GM19438 (cell line): ENCODE data around the gene FUT1.
"Not testable (repeated sequence)": the region's sequence is repeated elsewhere in the genome, so short reads cannot be mapped to it uniquely, and the experiment has no call there.

Source experiments
- ATAC-seq: cut with Tn5 transposase; IDR thresholded peaks from one replicate; pipeline ENCODE4 v1.9.1; 2021; ENCODE audit warnings: low read depth; ENCODE audit not compliant: unreplicated experiment

The FUT1 gene

GRCh38 chr19:48768994-48769713 is 16.7 kb upstream of the FUT1 start:
- no peak for ATAC-seq

GRCh38 chr19:48768171-48768753 is 15.8 kb upstream of the FUT1 start:
- ATAC-seq = not testable (repeated sequence)

- ATAC-seq = not testable (repeated sequence)
These were observed 13.4 kb upstream of the FUT1 start for GRCh38 chr19:48765816-48766215.

DNA sequence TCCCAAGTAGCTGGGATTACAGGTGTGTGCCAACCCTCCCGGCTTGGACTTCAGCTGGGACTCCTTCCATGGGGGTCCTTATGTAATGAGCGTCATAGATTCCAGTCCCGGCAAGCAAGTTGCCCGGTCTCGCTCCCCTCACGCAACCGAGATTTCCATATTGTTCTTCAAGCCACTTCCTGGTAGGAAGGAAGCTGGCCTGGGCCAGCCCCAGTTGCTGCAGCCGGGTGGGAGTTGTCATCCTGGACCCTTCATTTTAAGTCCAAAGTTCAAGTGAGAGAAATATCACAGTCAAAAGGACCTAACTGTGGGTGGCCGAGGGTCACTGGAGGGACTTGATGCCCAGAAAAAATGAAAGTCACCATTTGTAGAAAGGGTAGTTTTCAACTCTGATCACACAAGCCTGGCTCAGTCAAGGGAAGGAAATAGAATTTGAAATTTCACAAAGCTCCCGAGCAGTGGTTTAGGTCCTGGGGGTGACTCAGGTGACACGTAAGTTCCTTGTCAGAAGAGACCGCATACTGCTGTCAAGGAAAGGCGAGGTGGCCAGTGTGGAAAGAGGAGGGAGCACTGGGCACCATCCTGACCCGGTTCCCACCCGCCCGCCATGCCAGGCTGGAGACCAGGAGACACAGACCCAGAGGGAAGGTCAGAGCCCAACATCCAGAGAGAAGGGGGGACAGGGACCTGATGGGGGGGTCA is 8.2 kb upstream of the FUT1 start:
- no peak for ATAC-seq

- ATAC-seq = no peak
These were observed 5.3 kb upstream of the FUT1 start for GRCh38 chr19:48757741-48758144.

DNA sequence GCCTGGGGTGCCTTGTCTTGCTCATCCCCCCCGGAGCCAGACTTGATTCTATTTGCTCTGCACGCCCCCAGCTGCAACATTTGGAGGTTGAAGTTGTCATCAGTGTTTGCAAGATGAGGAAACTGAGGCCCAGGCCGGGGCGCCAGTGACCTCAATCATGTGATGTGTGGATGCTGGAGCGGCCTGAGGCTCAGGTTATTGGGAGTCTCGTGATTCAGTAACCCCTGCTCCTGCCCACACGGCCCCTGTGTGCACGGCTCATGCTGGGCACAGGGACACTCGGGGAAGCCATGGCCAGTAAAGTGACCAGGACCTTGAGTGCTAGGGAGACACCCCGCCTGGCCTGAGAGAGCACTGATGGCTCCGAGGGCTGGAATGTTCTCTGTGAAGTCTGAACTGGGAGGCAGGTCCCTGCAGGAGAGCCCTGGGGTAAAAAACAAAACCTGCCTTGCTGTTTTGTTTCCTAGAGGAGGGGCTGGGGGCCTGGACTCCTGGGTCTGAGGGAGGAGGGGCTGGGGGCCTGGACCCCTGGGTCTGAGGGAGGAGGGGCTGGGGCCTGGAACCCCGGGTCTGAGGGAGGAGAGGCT is 4.7 kb upstream of the FUT1 start:
- ATAC-seq = no peak

- no peak for ATAC-seq
These were observed 4.2 kb upstream of the FUT1 start for GRCh38 chr19:48756686-48757085.

DNA sequence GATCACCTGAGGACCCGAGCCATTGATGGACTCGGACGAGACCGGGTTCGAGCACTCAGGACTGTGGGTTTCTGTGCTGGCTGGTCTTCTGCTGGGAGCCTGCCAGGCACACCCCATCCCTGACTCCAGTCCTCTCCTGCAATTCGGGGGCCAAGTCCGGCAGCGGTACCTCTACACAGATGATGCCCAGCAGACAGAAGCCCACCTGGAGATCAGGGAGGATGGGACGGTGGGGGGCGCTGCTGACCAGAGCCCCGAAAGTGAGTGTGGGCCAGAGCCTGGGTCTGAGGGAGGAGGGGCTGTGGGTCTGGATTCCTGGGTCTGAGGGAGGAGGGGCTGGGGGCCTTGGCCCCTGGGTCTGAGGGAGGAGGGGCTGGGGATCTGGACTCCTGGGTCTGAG is 3.8 kb upstream of the FUT1 start:
- no peak for ATAC-seq

GRCh38 chr19:48755787-48756186 is 3.3 kb upstream of the FUT1 start:
- ATAC-seq = no peak

DNA sequence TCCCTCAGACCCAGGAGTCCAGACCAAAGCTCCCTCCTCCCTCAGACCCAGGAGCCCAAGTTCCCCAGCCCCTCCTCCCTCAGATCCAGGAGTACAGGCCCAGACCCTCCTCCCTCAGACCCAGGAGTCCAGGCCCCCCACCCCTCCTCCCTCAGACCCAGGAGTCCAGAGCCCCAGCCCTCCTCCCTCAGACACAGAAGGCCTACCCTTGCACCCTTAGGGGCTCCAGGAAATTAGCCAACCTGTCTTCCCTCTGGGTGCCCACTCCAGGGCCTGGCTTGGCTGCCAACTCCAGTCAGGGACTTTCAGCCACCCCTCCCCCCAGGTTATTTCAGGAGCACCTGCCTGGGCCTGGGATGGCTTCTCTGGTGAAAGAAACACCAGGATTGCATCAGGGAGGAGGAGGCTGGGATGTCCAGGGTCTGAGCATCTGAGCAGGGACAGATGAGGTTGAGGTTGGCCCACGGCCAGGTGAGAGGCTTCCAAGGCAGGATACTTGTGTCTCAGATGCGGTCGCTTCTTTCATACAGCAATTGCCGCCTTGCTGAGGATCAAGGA is 2.7 kb upstream of the FUT1 start, which contains the start of gene FGF21:
Gene FGF21, plus strand, starts transcription at position 441 of the 558 bp plus-strand sequence. CDS start 713 bp downstream, outside the sequence.
- ATAC-seq = no peak

DNA sequence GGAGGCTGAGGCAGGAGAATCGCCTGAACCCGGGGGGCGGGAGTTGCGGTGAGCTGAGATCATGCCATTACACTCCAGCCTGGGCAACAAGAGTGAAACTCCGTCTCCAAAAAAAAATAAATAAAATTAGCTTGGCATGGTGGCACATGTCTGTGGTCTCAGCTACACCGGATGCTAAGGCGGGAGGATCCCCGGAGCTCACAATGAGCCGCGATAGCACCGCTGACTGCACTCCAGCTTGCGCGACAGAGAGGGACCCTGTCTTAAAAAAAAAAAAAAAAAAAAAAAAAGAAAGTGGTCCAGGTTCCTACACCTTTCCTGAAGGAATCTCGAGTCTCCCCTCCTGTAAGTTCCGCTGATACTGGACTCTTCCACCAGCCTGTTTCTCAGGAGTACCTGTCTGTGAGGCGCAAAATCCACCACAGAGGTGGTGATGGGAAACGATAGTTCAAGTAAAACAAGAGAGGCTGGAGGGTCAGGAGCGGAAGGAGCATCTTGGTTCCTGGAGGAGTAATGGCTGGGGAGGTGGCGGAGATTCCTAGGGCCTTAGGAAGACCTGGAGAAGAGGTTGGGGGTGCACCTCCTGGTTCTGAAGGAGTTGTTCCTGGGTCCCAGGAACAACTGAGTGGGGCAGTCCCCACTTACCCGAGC is 471 bp downstream of the FUT1 start:
- ATAC-seq = no peak

DNA sequence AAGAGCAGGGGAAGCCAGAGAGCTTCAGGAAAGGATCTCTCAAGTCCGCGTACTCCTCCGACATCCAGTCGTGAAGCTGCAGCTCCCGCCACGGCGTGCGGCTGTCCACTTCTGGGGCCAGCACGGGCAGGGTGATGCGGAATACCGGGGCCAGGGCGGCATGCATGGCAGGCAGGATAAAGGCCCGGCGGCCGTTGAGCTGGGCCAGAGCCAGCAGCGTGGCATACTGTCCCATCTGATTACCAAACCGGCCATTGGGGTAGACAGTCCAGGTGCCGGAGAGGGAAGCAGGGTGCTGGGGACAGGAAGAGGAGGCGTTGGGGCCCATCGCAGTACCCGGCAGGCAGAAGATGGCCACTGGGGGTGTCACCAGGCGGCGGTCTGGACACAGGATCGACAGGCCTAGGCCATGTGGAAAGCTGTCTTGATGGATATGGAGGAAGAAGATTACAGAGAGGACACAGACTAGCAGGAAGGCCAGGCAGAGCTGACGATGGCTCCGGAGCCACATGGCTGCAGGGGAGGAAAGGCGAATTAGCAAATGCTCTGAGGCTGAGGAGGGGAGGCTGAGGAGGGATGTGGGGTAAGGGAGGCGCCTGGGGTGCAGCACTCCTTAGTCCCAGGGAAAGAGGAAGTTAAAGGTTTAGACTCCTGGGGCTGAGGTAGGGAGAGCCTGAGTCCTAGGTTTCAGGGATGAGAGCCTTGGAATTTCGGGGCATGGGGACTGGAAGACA is 1.5 kb downstream of the FUT1 start:
- ATAC-seq = no peak

GRCh38 chr19:48750351-48750750 is 2.1 kb downstream of the FUT1 start:
- no peak for ATAC-seq

DNA sequence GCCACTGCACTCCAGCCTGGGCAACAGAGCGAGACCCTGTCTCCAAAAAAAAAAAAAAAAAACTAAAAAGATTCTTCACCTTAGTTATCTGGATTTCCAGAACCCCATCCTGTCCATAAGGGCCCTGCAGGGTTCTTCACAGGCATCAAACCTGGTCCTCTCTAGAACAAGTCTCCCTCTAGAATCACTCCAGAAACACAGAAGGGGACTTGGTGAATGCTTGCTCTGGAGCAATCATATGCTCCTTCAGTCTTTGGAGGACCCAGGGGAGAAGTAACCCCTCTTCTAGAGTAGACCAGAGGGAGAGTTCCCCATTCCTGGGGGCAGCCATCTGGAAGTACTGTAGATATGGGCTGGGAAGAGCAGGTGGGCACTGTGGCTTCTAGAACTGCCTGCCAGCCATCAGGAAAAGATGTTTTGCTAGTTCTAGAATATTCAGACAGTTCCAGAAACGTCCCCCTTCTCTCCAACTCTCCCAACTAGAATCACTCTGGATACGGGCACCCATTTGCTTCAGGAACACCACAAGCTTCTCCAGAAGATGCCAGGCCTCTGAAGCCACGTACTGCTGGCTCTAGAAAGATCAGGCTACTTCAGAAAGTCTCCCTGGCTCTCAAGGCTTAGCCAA is 2.8 kb downstream of the FUT1 start:
- ATAC-seq = no peak

GRCh38 chr19:48746738-48747575 is 5.5 kb downstream of the FUT1 start, which contains the start of gene IZUMO1:
Gene IZUMO1, minus strand, starts transcription at chr19:48746909. Its CDS starts 1,050 bp downstream, at chr19:48745859.
- ATAC-seq = no peak

DNA sequence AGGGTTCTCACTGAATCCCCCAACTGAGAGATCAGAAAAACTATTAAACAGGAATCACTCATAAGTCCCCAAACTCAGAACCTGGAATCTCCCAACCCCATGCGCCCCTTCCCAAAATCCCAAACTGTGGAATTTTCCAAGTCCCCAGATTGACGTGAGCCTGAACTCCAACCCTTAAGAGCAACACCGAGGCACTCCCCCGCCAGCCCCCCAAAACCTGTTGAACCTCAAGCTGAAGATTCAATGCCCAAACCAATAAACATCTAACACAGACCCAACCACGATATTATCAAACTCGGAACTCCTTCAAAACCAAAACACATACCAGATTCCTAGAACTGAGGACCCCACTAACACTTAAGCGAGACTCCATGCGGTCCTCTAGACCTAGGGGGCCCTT is 6.3 kb downstream of the FUT1 start:
- ATAC-seq = no peak

- no peak for ATAC-seq
These were observed 7.0 kb downstream of the FUT1 start for GRCh38 chr19:48745208-48745995.

GRCh38 chr19:48742096-48742495 is 10.3 kb downstream of the FUT1 start:
- no peak for ATAC-seq
